ENCODE results near the gene LAMB1.

GRCh38 chr7:107971613-107972012 lies 31.3 kb downstream of the LAMB1 start:
- TF ChIP-seq CTCF (conservative IDR thresholded peaks at IDR 0.05 in 1 of 2, IDR thresholded peaks at IDR 0.05 in 1 of 2; ENCODE audit: extremely low read depth in 1 of 2, insufficient read depth in 1 of 2, low read depth in 1 of 2, low read length in 2 of 2) (no peak), EZH2 (IDR thresholded peaks at IDR 0.05; ENCODE audit: borderline replicate concordance, low read length) (no peak)
